Type B pancreatic cell (in vitro differentiated cells): Measurements from ENCODE around the gene LDLRAD3. TPM values are rescaled to one million over a fixed set of nuclear protein-coding genes. Genes with fewer than 3 reads are reported as not detected.

Experiments used
- DNase-seq: peaks from one replicate; pipeline ENCODE4 v3.0.0; 2021; ENCODE audit warnings: mixed read lengths; ENCODE audit not compliant: unreplicated experiment; ENCODE audit errors: extremely low spot score
- H3K27ac Mint-ChIP-seq: 2 replicates; pipeline ENCODE4 v1.8.0; 2021; ENCODE audit warnings: mild to moderate bottlenecking, mixed read lengths
- H3K27me3 Mint-ChIP-seq: 2 replicates; pipeline ENCODE4 v1.8.0; 2021; ENCODE audit warnings: mixed read lengths
- H3K36me3 Mint-ChIP-seq: 2 replicates; pipeline ENCODE4 v1.8.0; 2021; ENCODE audit warnings: mixed read lengths
- H3K4me1 Mint-ChIP-seq: one replicate; pipeline ENCODE4 v1.8.0; 2021; ENCODE audit warnings: mixed read lengths; ENCODE audit not compliant: unreplicated experiment
- H3K4me3 Mint-ChIP-seq: 2 replicates; pipeline ENCODE4 v1.8.0; 2021; ENCODE audit warnings: mild to moderate bottlenecking, mixed read lengths
- H3K9me3 Mint-ChIP-seq: 2 replicates; pipeline ENCODE4 v1.8.0; 2021; ENCODE audit warnings: mixed read lengths
- total RNA-seq: library from RNA; stranded (reverse); gene quantifications from 2 replicates; pipeline ENCODE4 v1.2.1, GENCODE V29; 2021; ENCODE audit warnings: low replicate concordance
- TF ChIP-seq, protein P1 (sequence below): fragments of 200-600 bp; sonication (generic); conservative IDR thresholded peaks from 2 replicates; pipeline ENCODE4 v1.5.0; 2021; ENCODE audit warnings: antibody characterized with exemption, mild to moderate bottlenecking

LDLRAD3 gene
- total RNA-seq, 1 donor from 2014 or later, result 20.7 TPM

DNA sequence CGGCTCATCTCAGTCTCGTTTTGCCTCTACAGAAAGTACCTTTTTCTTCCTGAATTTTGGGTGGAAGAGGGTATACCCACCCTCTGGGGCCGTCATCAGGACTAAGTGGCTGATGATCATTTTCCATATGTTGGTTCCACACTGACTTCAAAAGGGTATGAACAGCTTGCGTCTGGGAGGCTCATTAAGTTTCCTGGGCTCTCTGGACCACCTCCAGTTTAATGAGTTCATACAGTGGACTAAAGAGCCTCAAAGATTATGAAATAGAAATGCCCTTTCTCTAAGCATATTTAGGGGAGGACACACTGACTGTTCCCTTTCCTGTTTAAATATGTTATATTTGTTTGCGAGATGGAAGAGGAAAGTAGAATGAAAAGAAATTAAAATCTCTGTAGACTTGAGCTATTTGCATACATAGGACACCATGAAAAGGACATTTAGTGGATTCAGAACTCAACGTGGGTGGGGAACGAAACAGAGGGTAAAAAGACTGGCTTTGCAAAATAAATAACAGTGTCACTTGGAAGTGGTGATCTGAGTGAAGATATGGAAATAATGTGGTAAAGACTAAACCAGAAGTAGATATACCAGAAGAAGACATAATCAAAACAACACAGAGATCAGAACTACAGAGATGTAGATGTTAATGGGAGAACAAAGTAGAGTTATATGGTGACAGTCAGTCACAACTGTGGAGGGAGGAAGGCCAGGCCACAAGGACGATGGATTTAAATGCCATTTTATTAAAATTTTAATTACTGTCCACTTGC lies 18.7 kb downstream of the LDLRAD3 start:
- Mint-ChIP-seq H3K27me3 (no peaks in the 10 kb centered on the region), H3K4me3 (no peak overlapping the region), H3K9me3 (peaks cover 12% of the 10 kb centered on the region), H3K27ac (no peak overlapping the region), H3K4me1 (peaks cover 6% of the 10 kb centered on the region), H3K36me3 (peaks cover 7% of the 10 kb centered on the region)
- TF ChIP-seq, protein P1, sequence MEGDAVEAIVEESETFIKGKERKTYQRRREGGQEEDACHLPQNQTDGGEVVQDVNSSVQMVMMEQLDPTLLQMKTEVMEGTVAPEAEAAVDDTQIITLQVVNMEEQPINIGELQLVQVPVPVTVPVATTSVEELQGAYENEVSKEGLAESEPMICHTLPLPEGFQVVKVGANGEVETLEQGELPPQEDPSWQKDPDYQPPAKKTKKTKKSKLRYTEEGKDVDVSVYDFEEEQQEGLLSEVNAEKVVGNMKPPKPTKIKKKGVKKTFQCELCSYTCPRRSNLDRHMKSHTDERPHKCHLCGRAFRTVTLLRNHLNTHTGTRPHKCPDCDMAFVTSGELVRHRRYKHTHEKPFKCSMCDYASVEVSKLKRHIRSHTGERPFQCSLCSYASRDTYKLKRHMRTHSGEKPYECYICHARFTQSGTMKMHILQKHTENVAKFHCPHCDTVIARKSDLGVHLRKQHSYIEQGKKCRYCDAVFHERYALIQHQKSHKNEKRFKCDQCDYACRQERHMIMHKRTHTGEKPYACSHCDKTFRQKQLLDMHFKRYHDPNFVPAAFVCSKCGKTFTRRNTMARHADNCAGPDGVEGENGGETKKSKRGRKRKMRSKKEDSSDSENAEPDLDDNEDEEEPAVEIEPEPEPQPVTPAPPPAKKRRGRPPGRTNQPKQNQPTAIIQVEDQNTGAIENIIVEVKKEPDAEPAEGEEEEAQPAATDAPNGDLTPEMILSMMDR, result no peak
- DNase-seq, result no peak

DNA sequence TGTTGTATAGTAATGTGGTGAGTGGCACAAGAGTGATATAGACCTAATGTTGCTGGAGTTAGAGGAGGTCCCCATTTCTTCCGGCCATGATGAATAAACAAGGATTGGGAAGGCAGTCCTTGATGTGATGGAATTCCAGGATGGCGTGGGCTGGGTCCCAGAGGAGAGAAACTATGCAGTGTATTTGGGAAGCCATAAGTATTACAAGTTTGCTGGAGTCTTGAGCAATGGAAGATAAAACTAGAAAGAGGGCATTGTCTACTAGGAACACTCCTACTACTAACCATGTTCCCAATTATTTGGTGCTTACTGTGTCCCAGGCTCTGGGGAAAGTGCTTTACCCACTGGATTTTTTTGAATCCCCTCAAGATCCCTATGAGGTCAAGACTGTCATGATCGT lies 20.0 kb downstream of the LDLRAD3 start:
- Mint-ChIP-seq H3K36me3 (peaks cover 7% of the 10 kb centered on the region), H3K4me1 (peaks cover 12% of the 10 kb centered on the region), H3K9me3 (peaks cover 12% of the 10 kb centered on the region), H3K4me3 (no peak overlapping the region), H3K27me3 (no peaks in the 10 kb centered on the region), H3K27ac (no peak overlapping the region)
- TF ChIP-seq, protein P1, result no peak
- no peak for DNase-seq

DNA sequence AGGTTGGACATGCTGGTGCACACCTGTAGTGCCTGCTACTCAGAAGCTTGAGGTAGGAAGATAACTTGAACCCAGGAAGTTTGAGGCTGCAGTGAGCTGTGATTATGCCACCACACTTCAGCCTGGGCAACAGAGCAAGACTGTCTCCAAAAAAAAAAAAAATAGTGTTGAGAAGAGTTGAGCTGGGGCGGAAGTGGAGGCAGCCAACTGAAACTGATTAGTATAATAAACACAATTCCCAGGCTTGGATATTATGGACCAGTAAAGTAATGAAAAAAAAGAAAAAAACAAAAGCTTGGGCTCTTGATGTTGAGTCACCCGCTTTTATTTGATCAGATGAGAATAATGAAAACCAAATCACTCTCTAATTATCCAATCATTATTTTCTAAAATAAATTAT lies 21.0 kb downstream of the LDLRAD3 start:
- Mint-ChIP-seq H3K4me1 (peaks cover 14% of the 10 kb centered on the region), H3K4me3 (no peak overlapping the region), H3K36me3 (peaks cover 7% of the 10 kb centered on the region), H3K9me3 (peaks cover 12% of the 10 kb centered on the region), H3K27ac (no peak overlapping the region), H3K27me3 (no peaks in the 10 kb centered on the region)
- no peak for DNase-seq
- TF ChIP-seq, protein P1, result no peak

DNA sequence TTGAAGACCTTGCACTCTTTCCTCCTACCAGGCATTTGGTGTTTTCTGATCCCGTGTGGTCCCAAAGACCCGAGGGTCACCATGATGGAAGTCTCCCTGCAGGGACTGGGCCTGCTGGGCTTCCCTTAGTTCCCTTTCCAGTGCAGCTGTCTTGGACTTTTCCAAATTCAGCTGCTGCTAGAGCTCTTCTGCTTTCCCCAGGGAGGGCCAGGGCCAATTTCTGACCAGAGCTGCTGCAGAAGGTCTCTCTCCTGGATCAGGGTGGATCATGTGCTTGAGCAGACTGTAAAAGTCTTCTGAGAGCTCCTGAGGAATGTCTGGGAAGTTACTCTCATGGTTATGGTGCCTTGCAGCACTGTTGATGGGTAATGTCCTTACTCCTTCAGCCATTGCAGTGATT lies 23.2 kb downstream of the LDLRAD3 start:
- Mint-ChIP-seq H3K9me3 (peaks cover 19% of the 10 kb centered on the region), H3K36me3 (peaks cover 14% of the 10 kb centered on the region), H3K4me3 (no peak overlapping the region), H3K27ac (no peak overlapping the region), H3K27me3 (no peaks in the 10 kb centered on the region), H3K4me1 (peaks cover 18% of the 10 kb centered on the region)
- DNase-seq, result no peak
- TF ChIP-seq, protein P1, result no peak

DNA sequence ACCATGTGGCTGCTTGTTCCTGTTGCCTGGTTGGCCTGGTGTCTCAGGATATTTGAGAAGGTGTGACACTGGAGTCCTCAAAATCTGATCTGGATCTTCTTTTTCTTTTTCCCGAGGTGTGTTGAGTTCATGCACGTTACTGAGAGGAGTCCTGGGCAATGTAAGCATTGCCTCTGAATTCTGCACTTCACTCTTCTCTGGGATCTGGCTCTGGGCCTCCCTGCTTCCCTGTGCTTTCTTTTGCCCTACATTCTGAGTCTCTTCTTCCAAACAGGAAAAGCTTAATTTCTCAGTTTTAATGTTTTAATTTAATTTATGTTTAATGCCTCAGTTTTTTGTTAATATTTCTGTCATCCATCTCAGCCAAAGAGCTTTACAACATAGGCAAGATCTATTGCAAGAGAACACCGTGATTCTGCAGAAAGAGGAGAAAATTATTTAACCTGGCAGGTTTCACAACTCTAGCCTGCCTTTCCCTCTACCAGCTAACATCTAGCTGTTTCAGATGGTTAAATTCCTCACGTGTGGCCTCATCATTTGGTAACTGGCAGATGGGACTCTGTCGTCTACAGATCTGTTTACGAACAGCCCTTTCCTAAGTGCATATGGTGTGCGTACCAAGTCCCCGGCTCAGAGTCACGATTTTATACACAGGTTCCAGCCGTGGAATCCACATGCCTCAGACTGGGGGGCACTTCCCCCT lies 24.7 kb downstream of the LDLRAD3 start:
- H3K27ac Mint-ChIP-seq, result no peak overlapping the region
- no peak overlapping the region for H3K4me3 Mint-ChIP-seq
- peaks cover 20% of the 10 kb centered on the region for H3K9me3 Mint-ChIP-seq
- TF ChIP-seq, protein P1, result no peak
- peaks cover 17% of the 10 kb centered on the region for H3K36me3 Mint-ChIP-seq
- peaks cover 18% of the 10 kb centered on the region for H3K4me1 Mint-ChIP-seq
- DNase-seq, result no peak
- no peaks in the 10 kb centered on the region for H3K27me3 Mint-ChIP-seq
